CD8-positive, alpha-beta memory T cell (primary cell): ENCODE measurements around the gene ALG14. TPM values are rescaled to one million over a fixed set of nuclear protein-coding genes. Genes with fewer than 3 reads are reported as not detected.

ENCODE experiments used
- CTCF ChIA-PET: fragments of 350-600 bp; sonication (Branson Sonifier 250); formaldehyde crosslinking; loops from one replicate; lab custom pipeline; 2021; ENCODE audit warnings: antibody characterized with exemption; lab: Charles Lee
- POLR2A ChIA-PET: fragments of 350-600 bp; sonication (Branson Sonifier 250); formaldehyde crosslinking; loops from one replicate; lab custom pipeline; 2021; ENCODE audit warnings: antibody characterized with exemption; lab: Charles Lee
- DNase-seq, 5 donors: peaks; one replicate each; pipeline versions ENCODE4 v3.0.0 to v3.0.0-alpha.2; 2020 to 2022; ENCODE audit warnings: mixed read lengths in 1 of 5
- H3K27ac ChIP-seq: one replicate; pipeline ENCODE4 v1.7.0; 2013; ENCODE audit warnings: low read depth, mild to moderate bottlenecking, low read length, moderate library complexity
- H3K27me3 ChIP-seq: 2 replicates; pipeline ENCODE4 v1.7.0; 2013; ENCODE audit warnings: low read length, mild to moderate bottlenecking; ENCODE audit not compliant: insufficient read depth, poor library complexity, severe bottlenecking
- H3K36me3 ChIP-seq: 2 replicates; pipeline ENCODE4 v1.7.0; 2013; ENCODE audit warnings: mild to moderate bottlenecking, low read length, moderate library complexity; ENCODE audit not compliant: insufficient read depth
- H3K4me1 ChIP-seq: 2 replicates; pipeline ENCODE4 v1.7.0; 2013; ENCODE audit warnings: mild to moderate bottlenecking, low read length, moderate library complexity; ENCODE audit not compliant: insufficient read depth
- H3K4me3 ChIP-seq: 2 replicates; pipeline ENCODE4 v1.7.0; 2013; ENCODE audit warnings: mild to moderate bottlenecking, low read length
- H3K9me3 ChIP-seq: 2 replicates; pipeline ENCODE4 v1.7.0; 2013; ENCODE audit warnings: mild to moderate bottlenecking, low read length
- H3K27ac Mint-ChIP-seq, 8 donors: one replicate each; pipeline ENCODE4 v1.8.0; 2020 to 2021; ENCODE audit warnings: mixed read lengths in 8 of 8, mild to moderate bottlenecking in 6 of 8, inconsistent platforms in 3 of 8, moderate library complexity in 3 of 8
- H3K27me3 Mint-ChIP-seq, 2 donors: one replicate each; pipeline ENCODE4 v1.8.0; 2020 to 2021; ENCODE audit warnings: mixed read lengths in 2 of 2, mild to moderate bottlenecking in 1 of 2, moderate library complexity in 1 of 2
- H3K36me3 Mint-ChIP-seq, 3 donors: one replicate each; pipeline ENCODE4 v1.8.0; 2020 to 2021; ENCODE audit warnings: mixed read lengths in 3 of 3, inconsistent platforms in 1 of 3, mild to moderate bottlenecking in 1 of 3
- H3K4me1 Mint-ChIP-seq, 3 donors: one replicate each; pipeline ENCODE4 v1.8.0; 2020 to 2021; ENCODE audit warnings: mixed read lengths in 3 of 3, inconsistent platforms in 1 of 3, mild to moderate bottlenecking in 1 of 3
- H3K4me3 Mint-ChIP-seq, 7 donors: one replicate each; pipeline ENCODE4 v1.8.0; 2020 to 2021; ENCODE audit warnings: mixed read lengths in 7 of 7, mild to moderate bottlenecking in 6 of 7, moderate library complexity in 4 of 7, inconsistent platforms in 2 of 7
- H3K9me3 Mint-ChIP-seq, 5 donors: one replicate each; pipeline ENCODE4 v1.8.0; 2020 to 2022; ENCODE audit warnings: mixed read lengths in 5 of 5, mild to moderate bottlenecking in 3 of 5, moderate library complexity in 2 of 5, inconsistent platforms in 1 of 5
- polyA plus RNA-seq: library from polyadenylated mRNA; unstranded; fragments of 300-500 nt; fragmentation: Illumina TruSeq; gene quantifications from one replicate; pipeline ENCODE4 v1.2.3, GENCODE V29; 2021
- total RNA-seq, 2 experiments: library from RNA; stranded (reverse); gene quantifications; one replicate each; pipeline ENCODE4 v1.2.3, GENCODE V29; 2021

Gene ALG14
- total and polyA plus RNA-seq, 3 experiments from 2014 or later, result 4.4 to 6.8 (median 4.6) TPM

DNA sequence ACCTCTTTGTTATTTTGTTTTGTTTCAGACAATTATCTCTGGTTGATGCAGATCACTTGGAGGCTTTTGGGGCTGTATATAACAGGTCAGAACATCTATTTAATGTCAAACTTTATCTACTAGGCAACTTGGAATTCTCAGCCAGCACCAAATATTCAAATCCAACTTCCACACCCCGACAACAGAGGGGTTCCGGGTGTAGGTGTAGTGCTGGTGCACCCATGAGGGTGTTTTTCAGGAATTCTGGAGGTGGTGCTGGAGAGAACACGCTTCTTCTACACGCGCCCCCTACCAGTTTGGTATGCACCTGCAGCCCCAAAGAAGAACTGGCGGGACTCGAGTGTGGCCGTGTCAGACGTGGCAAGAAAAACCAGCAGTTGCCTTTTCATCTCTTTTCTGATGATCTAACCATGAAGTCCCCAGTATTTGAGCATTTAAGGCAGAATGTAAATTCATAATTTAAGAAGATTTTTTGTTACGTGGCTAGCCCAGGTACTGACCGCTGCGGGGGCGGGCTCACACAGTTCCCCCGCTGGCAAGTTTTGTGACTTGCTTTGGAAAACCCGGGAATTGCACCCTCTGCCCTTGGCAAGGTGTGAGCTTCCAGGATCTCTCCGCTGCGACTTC lies 43.9 kb upstream of the ALG14 start:
- H3K27ac ChIP-seq, result peak overlapping the region; percentile 65

DNA sequence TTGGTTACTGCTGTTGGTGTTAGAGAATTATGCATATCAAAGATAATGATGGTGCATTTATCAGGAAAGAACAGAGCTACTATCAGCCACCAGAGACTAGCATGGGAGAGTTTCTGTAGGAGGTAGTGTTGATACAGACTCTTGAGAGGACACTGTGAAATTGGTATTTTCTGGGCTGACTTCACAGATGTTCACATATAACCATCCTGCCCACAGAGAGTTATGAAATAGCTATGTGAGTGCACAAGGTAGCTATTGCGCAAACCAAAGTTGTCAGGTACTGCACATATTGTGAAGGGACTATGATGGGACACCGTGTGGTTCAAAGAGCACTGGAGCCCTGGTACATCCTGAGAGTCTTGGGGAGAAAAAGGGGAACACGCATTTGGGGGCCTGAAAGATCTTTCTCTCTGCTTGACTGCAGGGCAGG lies 43.0 kb upstream of the ALG14 start:
- no peaks in the 10 kb centered on the region for H3K9me3 Mint-ChIP-seq
- Histone ChIP-seq H3K36me3 (no peaks in the 10 kb centered on the region), H3K27ac (no peak overlapping the region), H3K9me3 (no peaks in the 10 kb centered on the region), H3K4me3 (no peak overlapping the region), H3K27me3 (peaks cover 10% of the 10 kb centered on the region), H3K4me1 (peaks cover 4% of the 10 kb centered on the region)
- H3K4me3 Mint-ChIP-seq, result peak overlapping the region in 4 of 7 donors; percentile 1 to 90 (median 18)
- peaks cover 10 to 17% (median 13%) of the 10 kb centered on the region in 3 donors for H3K4me1 Mint-ChIP-seq
- POLR2A ChIA-PET, result interaction anchor here (1.4 kb wide), 1 partner anchor 118 kb away, joined by 3 read pairs; the partner anchor contains the start of gene RWDD3
- peaks cover 33 to 68% of the 10 kb centered on the region in 2 donors for H3K27me3 Mint-ChIP-seq
- no peak for DNase-seq
- no peak overlapping the region for H3K27ac Mint-ChIP-seq
- H3K36me3 Mint-ChIP-seq, result peaks cover 0 to 2% (median 0%) of the 10 kb centered on the region in 3 donors
- CTCF ChIA-PET, result interaction anchor here (1.0 to 3.0 kb wide), 2 partner anchors 36 to 118 kb away, joined by 3 to 15 read pairs; partner anchors contain the start of gene RWDD3

More for the DNA sequence above, 43.9 kb upstream of the ALG14 start:
- H3K4me3 ChIP-seq, result peak overlapping the region; percentile 72
- ChIA-PET CTCF (interaction anchor here (0.8 to 3.0 kb wide), 2 partner anchors 12 to 117 kb away, joined by 3 to 15 read pairs; partner anchors contain the start of gene RWDD3), POLR2A (interaction anchor here (1.2 kb wide), 1 partner anchor 44 kb away, joined by 10 read pairs; the partner anchor contains the start of gene ALG14)
- Mint-ChIP-seq H3K36me3 (peaks cover 0 to 2% (median 0%) of the 10 kb centered on the region in 3 donors), H3K4me1 (peaks cover 10 to 17% (median 13%) of the 10 kb centered on the region in 3 donors), H3K27me3 (peaks cover 35 to 67% of the 10 kb centered on the region in 2 donors), H3K4me3 (peak overlapping the region; percentile 84 to 94 (median 91)), H3K9me3 (no peaks in the 10 kb centered on the region), H3K27ac (peak overlapping the region in 6 of 8 donors; percentile 22 to 88 (median 62))
- peak; percentile 6 to 68 (median 31) for DNase-seq
- H3K9me3 ChIP-seq, result no peaks in the 10 kb centered on the region
- peaks cover 10% of the 10 kb centered on the region for H3K27me3 ChIP-seq
- no peaks in the 10 kb centered on the region for H3K36me3 ChIP-seq
- H3K4me1 ChIP-seq, result peaks cover 4% of the 10 kb centered on the region

DNA sequence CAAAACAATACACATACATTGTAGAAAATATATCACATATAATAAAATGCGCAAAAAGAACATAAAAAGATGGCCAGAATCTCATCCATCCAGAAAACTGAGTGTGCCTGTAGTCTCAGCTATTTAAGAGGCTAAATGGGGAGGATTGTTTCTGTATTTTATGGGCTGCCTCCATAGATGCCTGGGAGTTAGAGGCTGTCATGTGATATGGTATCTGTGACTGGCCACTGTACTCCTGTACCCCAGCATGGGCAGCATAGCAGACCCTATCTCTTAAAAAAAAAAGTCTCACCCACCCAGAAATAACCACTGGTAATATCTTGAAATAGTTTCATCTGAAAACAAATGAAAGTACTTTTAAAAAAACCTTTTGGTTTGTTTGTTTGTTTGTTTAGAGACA lies 40.9 kb upstream of the ALG14 start:
- no peaks in the 10 kb centered on the region for H3K36me3 ChIP-seq
- Mint-ChIP-seq H3K27ac (no peak overlapping the region), H3K9me3 (no peaks in the 10 kb centered on the region), H3K4me3 (peak overlapping the region in 1 of 7 donors; percentile 8), H3K36me3 (peaks cover 0 to 2% (median 0%) of the 10 kb centered on the region in 3 donors), H3K4me1 (peaks cover 10 to 13% (median 11%) of the 10 kb centered on the region in 3 donors), H3K27me3 (peaks cover 27 to 63% of the 10 kb centered on the region in 2 donors)
- POLR2A ChIA-PET, result no interaction called here
- no peak for DNase-seq
- peaks cover 3% of the 10 kb centered on the region for H3K27me3 ChIP-seq
- H3K4me3 ChIP-seq, result no peak overlapping the region
- CTCF ChIA-PET, result no interaction called here
- H3K4me1 ChIP-seq, result peaks cover 4% of the 10 kb centered on the region
- no peak overlapping the region for H3K27ac ChIP-seq
- no peaks in the 10 kb centered on the region for H3K9me3 ChIP-seq

DNA sequence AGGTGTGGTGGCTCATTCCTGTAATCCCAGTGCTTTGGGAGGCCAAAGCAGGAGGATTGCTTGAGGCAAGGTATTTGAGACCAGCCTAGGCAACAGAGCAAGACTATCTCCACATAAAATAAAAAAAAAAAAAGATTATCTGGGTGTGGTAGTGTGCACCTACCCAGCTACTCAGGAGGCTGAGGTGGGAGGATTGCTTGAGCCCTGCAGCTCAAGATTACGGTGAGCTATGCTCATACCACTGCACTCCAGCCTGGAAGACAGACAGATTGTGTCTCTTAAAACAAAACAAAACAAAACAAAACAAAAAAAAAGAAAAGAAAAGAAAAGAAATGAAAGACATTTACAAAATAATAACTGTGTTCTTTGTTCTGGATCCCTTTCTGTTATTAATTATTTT lies 38.3 kb upstream of the ALG14 start:
- no peaks in the 10 kb centered on the region for H3K9me3 Mint-ChIP-seq
- peaks cover 19 to 66% of the 10 kb centered on the region in 2 donors for H3K27me3 Mint-ChIP-seq
- Histone ChIP-seq H3K4me3 (no peak overlapping the region), H3K27ac (no peak overlapping the region), H3K4me1 (no peaks in the 10 kb centered on the region), H3K27me3 (no peaks in the 10 kb centered on the region), H3K36me3 (no peaks in the 10 kb centered on the region), H3K9me3 (no peaks in the 10 kb centered on the region)
- no peaks in the 10 kb centered on the region for H3K36me3 Mint-ChIP-seq
- no peak overlapping the region for H3K4me3 Mint-ChIP-seq
- no peak for DNase-seq
- CTCF ChIA-PET, result no interaction called here
- no peak overlapping the region for H3K27ac Mint-ChIP-seq
- H3K4me1 Mint-ChIP-seq, result no peaks in the 10 kb centered on the region
- POLR2A ChIA-PET, result no interaction called here

DNA sequence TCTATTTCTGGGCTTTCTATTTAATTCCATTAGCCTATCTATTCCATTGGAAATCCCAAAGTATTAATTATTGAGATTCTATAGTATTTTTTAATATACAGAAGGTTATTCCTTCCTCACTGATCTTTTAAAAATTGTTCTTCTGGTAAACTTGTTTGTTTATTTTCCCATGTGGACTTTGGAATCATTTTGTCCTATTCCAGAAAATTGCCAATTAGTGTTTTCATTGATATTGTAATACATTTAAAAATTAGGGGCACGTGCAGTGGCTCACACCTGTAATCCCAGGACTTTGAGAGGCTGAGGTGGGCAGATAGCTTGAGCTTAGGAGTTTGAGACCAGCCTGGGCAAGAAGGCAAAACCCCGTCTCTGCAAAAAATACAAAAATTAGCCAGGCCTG lies 36.0 kb upstream of the ALG14 start:
- H3K36me3 Mint-ChIP-seq, result no peaks in the 10 kb centered on the region
- Histone ChIP-seq H3K9me3 (no peaks in the 10 kb centered on the region), H3K4me3 (no peak overlapping the region), H3K4me1 (no peaks in the 10 kb centered on the region), H3K36me3 (no peaks in the 10 kb centered on the region), H3K27ac (no peak overlapping the region), H3K27me3 (no peaks in the 10 kb centered on the region)
- H3K4me3 Mint-ChIP-seq, result no peak overlapping the region
- H3K9me3 Mint-ChIP-seq, result no peaks in the 10 kb centered on the region
- no peak for DNase-seq
- H3K27ac Mint-ChIP-seq, result no peak overlapping the region
- CTCF ChIA-PET, result no interaction called here
- H3K27me3 Mint-ChIP-seq, result peaks cover 21 to 63% of the 10 kb centered on the region in 2 donors
- POLR2A ChIA-PET, result no interaction called here
- no peaks in the 10 kb centered on the region for H3K4me1 Mint-ChIP-seq

DNA sequence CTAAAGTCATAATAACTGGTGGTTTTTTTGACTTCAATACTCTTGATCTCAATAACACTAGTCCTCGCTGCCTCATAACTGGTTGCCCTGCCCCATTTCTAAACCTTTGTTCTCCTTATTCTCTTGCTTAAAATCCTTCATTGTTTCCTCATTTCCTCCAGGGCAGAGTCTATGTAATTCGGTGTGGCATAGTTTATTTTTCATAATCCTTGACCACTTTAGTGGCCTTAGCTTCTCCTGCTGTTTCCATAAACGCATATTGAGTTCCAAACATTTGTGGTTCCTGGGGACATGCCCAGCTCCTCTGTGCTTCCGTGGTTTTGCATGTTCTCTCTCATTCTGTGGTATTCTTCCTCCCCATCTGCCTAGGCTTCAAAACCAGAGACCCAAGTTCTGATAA lies 25.4 kb upstream of the ALG14 start:
- Mint-ChIP-seq H3K9me3 (no peaks in the 10 kb centered on the region), H3K27me3 (peaks cover 9 to 28% of the 10 kb centered on the region in 2 donors), H3K36me3 (no peaks in the 10 kb centered on the region), H3K4me3 (no peak overlapping the region), H3K27ac (no peak overlapping the region), H3K4me1 (no peaks in the 10 kb centered on the region)
- ChIA-PET POLR2A (no interaction called here), CTCF (no interaction called here)
- Histone ChIP-seq H3K27ac (no peak overlapping the region), H3K4me1 (no peaks in the 10 kb centered on the region), H3K9me3 (no peaks in the 10 kb centered on the region), H3K27me3 (no peaks in the 10 kb centered on the region), H3K4me3 (no peak overlapping the region), H3K36me3 (no peaks in the 10 kb centered on the region)
- no peak for DNase-seq

DNA sequence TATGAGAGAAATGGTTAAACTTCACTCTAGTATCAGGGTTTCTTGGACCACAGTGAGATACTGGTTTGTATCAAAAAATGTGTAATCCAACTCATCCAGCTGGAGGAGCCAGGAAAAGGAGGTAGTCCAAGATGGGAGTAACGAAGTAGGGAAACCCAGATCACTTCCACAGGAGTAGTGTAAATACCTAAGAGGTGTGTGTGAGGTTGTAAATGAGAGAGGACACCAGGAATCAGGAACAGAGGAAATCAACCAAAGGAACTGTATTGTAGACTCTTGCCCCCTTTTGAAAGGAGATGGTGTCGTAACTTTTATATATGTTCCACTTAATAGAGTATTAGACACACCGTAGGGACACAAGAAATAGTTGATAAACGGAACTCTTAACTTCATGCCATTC lies 24.7 kb upstream of the ALG14 start:
- no peaks in the 10 kb centered on the region for H3K36me3 ChIP-seq
- no peak overlapping the region for H3K27ac ChIP-seq
- H3K27ac Mint-ChIP-seq, result no peak overlapping the region
- no peak overlapping the region for H3K4me3 ChIP-seq
- H3K27me3 Mint-ChIP-seq, result peaks cover 10 to 29% of the 10 kb centered on the region in 2 donors
- no peaks in the 10 kb centered on the region for H3K9me3 Mint-ChIP-seq
- H3K4me3 Mint-ChIP-seq, result no peak overlapping the region
- H3K4me1 Mint-ChIP-seq, result no peaks in the 10 kb centered on the region
- ChIA-PET POLR2A (no interaction called here), CTCF (no interaction called here)
- no peaks in the 10 kb centered on the region for H3K9me3 ChIP-seq
- no peak for DNase-seq
- no peaks in the 10 kb centered on the region for H3K36me3 Mint-ChIP-seq
- H3K4me1 ChIP-seq, result no peaks in the 10 kb centered on the region
- no peaks in the 10 kb centered on the region for H3K27me3 ChIP-seq

DNA sequence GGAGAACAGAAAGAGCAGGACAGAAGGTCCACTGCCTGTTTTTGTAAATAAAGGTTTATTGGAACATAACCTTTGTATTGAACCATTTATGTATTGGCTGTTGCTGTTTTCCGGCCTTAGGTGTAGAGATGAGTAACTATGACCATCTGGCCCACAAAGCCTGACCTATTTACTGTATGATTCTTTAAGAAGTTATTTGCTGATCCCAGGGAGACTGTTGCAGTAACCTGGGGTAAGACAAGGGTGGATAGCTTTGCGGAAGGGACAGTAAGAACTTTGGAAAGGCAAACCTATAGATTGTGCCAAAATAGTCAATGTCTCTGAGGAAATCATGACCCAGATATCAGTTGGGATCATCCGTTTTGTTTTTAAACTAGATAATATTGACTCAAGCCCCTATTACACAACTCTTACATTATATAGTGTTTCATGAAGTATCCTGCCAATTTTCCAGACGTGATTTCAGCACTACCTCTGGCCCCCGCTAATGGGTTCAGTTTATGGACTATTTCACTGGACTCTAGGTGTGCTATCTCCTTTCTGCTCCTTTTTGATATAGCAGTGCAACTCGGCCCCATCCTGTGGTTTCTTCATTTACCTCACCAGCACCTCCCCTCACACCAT lies 23.6 kb upstream of the ALG14 start:
- Histone ChIP-seq H3K27ac (no peak overlapping the region), H3K36me3 (no peaks in the 10 kb centered on the region), H3K4me1 (no peaks in the 10 kb centered on the region), H3K4me3 (no peak overlapping the region), H3K9me3 (no peaks in the 10 kb centered on the region), H3K27me3 (no peaks in the 10 kb centered on the region)
- CTCF ChIA-PET, result no interaction called here
- Mint-ChIP-seq H3K36me3 (no peaks in the 10 kb centered on the region), H3K27ac (no peak overlapping the region), H3K27me3 (peaks cover 11 to 33% of the 10 kb centered on the region in 2 donors), H3K9me3 (no peaks in the 10 kb centered on the region), H3K4me1 (no peaks in the 10 kb centered on the region), H3K4me3 (no peak overlapping the region)
- POLR2A ChIA-PET, result no interaction called here
- no peak for DNase-seq
